NB4 (cell line): ENCODE results near the gene RABL6.

Experiments used
- POLR2A ChIP-seq: IDR thresholded peaks from 2 replicates; pipeline ENCODE4 v1.6.1; 2011; ENCODE audit warnings: mild to moderate bottlenecking; ENCODE audit not compliant: insufficient read length; ENCODE audit errors: extremely low read depth
- TF ChIP-seq, protein P1 (sequence below): IDR thresholded peaks from one replicate; pipeline ENCODE4 v1.5.1; 2012; ENCODE audit warnings: low read depth, low read length
- TF ChIP-seq, protein P2 (sequence below): IDR thresholded peaks from 2 replicates; pipeline ENCODE4 v1.6.1; 2011; ENCODE audit warnings: low read depth, low read length

DNA sequence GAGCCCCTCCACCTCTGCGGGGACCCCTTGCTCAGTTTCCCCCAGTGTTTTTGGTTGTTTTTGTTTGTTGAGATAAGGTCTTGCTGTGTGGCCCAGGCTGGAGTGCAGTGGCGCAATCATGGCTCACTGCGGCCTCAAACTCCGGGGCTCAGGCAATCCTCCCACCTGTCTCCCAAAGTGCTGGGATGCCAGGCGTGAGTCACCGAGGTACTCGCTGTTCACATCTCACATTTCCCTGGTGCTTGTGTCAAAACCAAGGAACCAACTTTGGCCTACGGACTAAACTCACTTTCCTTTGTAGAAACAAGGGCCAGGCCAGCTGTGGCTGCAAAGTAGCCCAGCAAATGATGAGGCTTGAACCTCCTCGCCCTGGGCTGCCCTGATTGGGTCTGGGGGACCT lies 24.8 kb downstream of the RABL6 start:
- TF ChIP-seq, protein P1, sequence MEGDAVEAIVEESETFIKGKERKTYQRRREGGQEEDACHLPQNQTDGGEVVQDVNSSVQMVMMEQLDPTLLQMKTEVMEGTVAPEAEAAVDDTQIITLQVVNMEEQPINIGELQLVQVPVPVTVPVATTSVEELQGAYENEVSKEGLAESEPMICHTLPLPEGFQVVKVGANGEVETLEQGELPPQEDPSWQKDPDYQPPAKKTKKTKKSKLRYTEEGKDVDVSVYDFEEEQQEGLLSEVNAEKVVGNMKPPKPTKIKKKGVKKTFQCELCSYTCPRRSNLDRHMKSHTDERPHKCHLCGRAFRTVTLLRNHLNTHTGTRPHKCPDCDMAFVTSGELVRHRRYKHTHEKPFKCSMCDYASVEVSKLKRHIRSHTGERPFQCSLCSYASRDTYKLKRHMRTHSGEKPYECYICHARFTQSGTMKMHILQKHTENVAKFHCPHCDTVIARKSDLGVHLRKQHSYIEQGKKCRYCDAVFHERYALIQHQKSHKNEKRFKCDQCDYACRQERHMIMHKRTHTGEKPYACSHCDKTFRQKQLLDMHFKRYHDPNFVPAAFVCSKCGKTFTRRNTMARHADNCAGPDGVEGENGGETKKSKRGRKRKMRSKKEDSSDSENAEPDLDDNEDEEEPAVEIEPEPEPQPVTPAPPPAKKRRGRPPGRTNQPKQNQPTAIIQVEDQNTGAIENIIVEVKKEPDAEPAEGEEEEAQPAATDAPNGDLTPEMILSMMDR: no peak
- TF ChIP-seq, protein P2, sequence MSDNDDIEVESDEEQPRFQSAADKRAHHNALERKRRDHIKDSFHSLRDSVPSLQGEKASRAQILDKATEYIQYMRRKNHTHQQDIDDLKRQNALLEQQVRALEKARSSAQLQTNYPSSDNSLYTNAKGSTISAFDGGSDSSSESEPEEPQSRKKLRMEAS: no peak
- no peak for TF ChIP-seq POLR2A
